Hepatocyte (in vitro differentiated cells): Measurements from ENCODE around the gene TRAF1.

Experiments
- CTCF ChIP-seq: fragments of 200-600 bp; sonication (generic); IDR thresholded peaks from 2 replicates; pipeline ENCODE4 v1.5.1; 2016; ENCODE audit warnings: antibody characterized with exemption, mild to moderate bottlenecking; ENCODE audit not compliant: poor library complexity
- EZH2 ChIP-seq: fragments of 200-600 bp; sonication (generic); IDR thresholded peaks from 2 replicates; pipeline ENCODE4 v1.6.1; 2016; ENCODE audit warnings: antibody characterized with exemption, mild to moderate bottlenecking, borderline replicate concordance
- EZH2phosphoT487 ChIP-seq: fragments of 200-600 bp; sonication (generic); IDR thresholded peaks from one replicate; pipeline ENCODE4 v1.6.1; 2018; ENCODE audit warnings: antibody characterized with exemption, mild to moderate bottlenecking, low read depth, moderate library complexity; ENCODE audit not compliant: unreplicated experiment, severe bottlenecking

- no peak for TF ChIP-seq CTCF
- no peak for TF ChIP-seq EZH2
- no peak for TF ChIP-seq EZH2phosphoT487
Measured at GRCh38 chr9:120891884-120892747, 34.5 kb downstream of the TRAF1 start.
